Femur (tissue), 1 donor: ENCODE results near the gene SERTAD1.
A peak's percentile ranks its signal among the peaks of the same experiment; 100 is the strongest.
"Not testable (repeated sequence)": the region's sequence is repeated elsewhere in the genome, so short reads cannot be mapped to it uniquely, and the experiment has no call there.

Experiments used
- DNase-seq: peaks from one replicate; pipeline ENCODE4 v3.0.0-alpha.2; 2017

Gene SERTAD1, protein sequence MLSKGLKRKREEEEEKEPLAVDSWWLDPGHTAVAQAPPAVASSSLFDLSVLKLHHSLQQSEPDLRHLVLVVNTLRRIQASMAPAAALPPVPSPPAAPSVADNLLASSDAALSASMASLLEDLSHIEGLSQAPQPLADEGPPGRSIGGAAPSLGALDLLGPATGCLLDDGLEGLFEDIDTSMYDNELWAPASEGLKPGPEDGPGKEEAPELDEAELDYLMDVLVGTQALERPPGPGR

DNA sequence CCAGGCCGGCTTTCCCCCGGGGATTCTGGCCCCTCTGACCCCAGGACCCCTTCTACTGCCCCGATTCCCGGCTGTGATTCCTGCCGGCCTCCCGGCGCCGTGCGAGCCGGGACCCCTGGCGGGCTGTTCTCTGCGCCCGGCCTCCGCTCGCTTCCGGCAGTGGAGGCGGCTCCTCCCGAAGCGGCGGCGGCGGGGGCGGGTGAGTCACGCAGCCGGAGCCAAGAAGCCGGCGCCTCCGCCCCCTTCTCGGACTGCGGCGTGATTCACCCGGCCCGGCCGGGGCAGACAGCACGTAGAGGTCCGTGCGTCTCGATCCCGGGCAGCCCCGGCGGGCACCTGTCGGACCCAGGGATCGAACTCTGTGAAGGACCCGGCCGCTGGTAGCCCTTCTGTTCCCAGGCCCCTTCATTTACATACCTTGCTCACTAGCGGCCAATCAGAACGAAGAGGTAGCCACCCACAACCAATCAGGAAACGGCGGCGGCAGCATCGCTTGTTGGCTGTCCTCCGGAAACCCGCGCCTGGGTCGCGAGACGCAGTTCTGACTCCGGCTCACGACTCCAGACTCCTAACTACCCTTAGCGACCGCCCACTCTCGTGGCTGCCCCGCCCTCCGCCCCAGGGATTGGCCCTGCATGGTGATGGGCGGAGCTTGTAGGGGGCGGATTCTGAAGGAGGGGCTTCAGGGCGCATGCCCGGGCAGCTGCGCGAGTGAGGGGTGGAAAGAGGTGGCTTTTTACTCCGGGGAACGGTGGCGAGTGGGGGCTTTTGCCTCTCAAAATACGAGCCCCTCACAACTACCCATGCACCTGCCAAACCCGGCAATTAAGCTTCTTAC is at the start of gene SERTAD1:
TSS of gene SERTAD1 (minus strand) at position 543 of the 838 bp plus-strand sequence. CDS start 2,446 bp downstream, outside the sequence.
- DNase-seq = peak; percentile 100

DNA sequence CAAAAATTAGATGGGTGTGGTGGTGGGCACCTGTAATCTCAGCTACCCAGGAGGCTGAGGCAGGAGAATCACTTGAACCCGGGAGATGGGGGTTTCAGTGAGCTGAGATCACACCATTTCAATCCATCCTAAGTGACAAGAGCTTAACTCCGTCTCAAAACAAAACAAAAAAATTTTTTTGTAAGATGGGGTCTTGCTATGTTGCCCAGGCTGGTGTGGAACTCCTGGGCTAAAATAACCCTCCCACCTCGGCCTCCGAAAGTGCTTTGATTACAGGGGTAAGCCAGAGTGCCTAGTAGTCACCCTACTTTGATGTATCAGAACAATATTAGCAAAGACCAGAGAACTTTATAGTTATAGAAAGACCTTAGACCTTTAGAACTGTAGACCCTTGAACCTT is 48.9 kb upstream of the SERTAD1 start:
- DNase-seq = no peak

DNA sequence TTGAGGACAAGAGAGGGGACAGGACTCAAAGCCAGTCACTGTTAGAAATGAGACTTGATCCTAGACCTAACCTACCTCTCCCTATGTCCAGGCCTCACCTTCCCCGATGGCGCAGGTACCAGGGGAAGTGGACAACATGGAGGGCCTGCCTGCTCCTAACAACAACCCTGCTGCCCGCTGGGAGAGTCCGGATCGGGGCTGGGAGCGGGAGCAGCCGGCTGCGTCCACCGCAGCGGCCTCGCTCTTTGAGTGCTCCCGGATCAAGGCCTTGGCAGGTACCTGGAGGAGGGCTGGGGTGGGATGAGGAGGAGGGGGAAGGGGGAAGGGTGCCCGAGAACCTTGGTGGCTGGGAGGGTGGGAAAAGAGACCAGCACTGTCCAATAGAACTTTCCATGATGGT is 46.7 kb upstream of the SERTAD1 start:
- no peak for DNase-seq

DNA sequence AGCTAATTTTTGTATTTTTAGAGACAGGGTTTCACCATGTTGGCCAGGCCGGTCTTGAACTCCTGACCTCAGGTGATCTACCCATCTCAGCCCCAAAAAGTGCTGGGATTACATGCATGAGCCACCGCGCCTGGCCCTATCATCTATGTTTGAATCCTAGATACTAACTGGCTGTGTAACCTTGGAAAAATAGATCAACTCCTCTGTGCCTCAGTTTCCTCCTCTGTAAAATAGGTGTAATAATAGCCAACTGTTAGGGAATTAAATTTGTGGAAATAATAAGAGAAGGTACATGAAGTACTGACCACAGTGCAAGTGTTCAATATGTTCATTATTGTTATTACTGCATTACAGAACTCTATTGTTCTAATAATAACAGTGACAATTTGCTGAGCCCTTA is 45.3 kb upstream of the SERTAD1 start:
- no peak for DNase-seq

DNA sequence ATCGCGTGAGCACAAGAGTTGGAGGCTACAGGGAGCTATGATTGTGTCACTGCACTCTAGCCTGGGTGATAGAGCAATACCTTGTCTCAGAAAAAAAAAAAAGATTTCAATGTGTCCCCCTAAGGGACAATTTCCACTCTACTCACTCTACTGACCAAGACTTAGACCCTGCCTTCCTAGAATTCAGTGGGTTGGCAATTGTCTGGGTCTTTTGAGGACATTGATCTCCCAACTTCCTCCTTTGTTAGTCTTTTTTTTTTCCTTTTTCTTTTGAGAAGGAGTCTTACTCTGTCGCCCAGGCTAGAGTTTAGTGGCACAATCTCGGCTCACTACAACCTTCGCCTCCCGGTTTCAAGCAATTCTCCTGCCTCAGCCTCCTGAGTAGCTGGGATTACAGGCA is 43.2 kb upstream of the SERTAD1 start:
- no peak for DNase-seq

DNA sequence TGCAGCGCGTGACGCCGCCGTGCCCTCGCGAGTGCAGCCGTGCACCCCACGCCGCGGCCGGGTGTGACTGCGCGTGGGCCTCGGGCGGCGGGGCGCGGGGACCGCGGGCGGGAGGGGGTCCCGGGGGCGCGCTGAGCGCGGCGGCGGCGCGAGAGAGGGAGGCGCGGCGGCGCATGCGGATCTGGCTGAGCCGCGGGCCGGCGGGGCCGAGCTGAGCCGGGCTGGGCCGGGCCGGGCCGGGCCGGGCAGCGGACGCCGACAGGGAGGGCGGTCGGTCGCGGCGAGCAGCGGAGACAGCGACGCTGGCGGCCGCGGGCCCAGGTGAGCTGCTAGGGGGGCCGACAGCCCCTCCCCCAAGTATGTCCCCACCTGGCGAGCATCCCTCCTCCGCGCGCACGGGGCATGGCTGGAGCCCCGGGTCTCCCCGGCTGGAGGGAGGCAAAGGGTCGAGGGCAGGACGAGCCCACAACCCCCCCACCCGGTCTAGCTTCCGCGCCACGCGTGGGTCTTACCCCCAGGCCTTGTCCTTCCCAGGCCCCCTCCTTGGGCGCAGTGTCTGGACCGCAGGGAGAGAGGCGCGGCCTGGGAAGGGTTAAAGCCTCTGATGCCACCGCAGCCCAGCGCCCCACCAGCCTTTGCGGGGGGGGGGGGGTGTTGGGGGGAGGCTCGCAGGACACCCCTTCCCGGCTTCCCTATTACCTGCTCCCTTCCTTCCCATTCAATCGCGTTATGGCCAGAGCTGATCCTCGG is 41.4 kb upstream of the SERTAD1 start, which contains the start of gene SPTBN4:
TSS of gene SPTBN4 (plus strand) at position 17 of the 750 bp plus-strand sequence. CDS start 5,621 bp downstream, outside the sequence.
- DNase-seq = peak; percentile 41

DNA sequence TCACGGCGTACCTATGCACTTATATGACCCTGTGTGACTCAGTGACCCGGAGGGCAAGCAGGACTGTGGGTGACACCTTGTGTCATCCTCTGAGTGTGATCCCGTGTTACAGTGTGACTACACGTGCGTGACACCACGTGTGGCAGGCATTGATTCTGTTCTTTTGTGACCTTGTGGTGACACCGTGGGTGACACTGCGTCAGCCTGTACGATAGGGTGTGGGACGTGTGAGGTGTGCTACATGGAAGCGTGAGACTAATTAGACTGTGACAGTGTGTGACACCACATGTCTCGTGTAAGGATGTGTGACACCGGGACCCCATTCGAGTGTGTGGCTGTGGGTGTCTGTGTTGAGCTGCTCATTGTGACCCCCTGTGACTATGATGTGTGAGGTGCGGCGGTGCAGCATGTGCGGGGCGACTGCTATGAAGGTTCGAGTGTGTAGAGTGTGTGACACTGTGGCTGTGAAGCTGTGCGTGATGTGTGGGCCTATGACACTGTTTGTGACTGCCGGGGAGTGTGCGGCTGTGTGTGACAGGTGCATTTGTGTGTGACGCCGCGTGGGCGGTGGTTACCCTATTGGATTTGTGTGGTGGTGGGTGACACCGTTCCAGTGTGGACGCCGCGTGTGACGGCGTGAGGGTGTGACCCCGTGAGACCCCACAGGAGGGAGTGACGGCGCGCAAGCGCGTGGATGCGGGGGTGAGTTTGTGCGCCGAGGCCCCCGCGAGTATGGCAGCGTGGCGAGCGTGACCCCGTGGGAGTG is 40.6 kb upstream of the SERTAD1 start:
- peak; percentile 45 for DNase-seq

DNA sequence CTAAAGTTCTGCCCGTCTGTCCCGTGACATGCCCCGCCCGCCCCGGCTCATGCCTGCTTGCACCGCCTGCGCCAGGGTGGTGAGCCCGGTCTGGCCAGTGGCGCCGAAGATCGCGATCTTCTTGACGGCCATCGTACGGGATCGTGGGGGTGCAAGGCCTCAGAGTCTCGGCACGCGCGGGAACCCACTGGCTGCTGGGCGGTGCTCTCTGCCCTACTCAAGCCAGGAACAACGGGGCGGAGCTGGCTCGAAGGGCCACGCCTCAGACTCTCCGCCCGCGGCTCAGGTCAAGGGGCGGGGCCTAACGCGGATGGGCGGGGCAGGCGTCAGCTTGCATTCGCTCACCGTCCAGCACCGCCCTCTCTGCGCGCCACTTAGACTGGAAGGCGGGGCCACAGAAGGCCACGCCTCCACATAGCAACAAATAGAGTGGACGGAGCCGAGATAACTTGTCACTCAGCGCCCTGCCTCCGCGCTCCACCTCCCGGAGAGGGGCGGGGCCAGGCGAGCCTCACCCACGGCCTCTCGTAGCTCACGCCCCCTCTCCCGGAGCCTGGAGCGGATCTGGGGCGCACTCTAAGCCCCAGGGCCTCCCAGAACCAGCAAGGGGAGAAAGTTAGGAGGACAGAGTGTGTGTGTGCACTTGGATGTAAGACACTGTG is 39.9 kb upstream of the SERTAD1 start, which contains the start of gene BLVRB:
TSS of gene BLVRB (minus strand) at position 189 of the 662 bp plus-strand sequence. CDS start at position 132, 57 bp downstream.
- peak; percentile 99 for DNase-seq

DNA sequence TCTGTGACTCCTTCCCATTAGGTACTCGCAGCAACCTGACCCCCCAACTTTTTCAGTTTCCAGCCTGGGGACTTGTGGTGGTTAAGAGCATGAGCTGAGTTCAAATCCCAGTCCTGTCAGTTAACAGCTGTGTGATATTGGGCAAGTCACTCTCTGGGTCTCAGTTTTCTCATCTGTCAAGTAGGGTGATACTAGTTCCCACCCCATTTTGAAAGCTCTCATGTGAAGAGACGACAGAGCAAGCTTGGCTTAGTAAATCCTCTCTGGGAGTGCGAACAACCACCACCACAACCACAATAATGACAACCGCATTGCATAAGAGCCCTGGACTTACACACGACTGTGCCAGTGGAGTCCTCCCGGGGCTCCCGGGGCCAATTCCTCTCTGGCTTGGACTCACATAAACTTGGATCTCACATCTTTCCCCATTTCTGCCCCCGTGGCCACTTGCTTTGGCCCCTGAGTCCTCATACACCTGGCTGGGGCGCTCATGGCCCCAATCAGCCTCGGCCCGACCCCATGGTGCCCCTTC is 39.3 kb upstream of the SERTAD1 start:
- no peak for DNase-seq

DNA sequence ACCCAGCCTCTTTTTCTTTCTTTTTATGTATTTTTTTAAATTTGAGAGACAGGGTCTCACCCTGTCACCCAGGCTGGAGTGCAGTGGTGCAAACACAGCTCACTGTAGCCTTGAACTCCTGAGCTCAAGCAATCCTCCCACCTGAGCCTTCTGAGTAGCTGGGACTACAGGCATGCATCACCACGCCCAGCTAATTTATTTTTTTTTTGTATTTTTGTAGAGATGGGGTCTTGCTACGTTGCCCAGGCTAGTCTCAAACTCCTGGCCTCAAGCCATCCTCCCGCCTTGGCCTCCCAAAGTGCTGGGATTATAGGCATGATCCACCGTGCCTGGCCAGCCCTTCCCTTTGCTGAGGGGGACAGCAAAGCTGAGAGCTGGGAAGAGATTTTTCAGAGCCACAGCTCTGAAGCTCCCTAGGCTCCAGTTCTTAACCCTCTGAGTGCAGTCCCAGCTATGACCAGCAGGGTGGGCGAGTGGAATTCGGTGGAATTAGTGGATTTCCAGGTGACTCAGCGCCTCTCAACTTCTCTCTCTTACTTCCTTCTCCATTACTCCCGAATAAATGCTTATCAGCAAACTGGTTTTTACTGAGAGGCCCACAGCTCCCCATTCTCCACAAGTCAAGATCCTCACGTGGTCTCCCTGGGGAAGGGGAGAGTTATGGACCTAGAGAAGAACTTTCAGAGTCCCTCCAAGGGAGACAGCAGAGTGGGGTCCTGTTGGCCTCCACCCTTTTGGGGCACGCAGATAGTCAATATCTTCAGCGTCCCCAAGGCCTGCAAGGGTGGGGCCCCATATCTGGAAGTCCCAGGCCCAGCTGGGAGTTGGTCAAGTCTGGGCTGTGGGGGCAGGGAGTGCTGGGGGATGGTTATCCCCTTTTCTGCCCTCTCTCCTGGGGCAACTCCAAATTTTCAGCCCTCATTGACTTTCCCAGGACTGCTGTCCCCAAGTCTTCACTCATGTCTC is 38.5 kb upstream of the SERTAD1 start:
- DNase-seq = peak; percentile 82

DNA sequence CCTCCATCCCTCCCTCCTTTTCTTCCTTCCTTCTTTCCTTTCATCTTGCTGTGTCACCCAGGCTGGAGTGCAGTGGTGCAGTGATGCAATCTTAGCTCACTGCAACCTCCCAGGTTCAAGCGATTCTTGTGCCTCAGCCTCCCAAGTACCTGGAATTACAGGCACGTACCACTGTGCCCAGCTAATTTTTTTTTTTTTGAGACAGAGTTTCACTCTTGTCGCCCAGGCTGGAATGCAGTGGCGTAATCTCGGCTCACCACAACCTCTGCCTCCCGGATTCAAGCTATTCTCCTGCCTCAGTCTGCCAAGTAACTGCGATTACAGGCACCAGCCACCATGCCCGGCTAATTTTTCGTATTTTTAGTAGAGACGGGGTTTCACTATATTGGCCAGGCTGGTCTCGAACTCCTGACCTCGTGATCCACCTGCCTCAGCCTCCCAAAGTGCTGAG is 37.8 kb upstream of the SERTAD1 start:
- DNase-seq = not testable (repeated sequence)

DNA sequence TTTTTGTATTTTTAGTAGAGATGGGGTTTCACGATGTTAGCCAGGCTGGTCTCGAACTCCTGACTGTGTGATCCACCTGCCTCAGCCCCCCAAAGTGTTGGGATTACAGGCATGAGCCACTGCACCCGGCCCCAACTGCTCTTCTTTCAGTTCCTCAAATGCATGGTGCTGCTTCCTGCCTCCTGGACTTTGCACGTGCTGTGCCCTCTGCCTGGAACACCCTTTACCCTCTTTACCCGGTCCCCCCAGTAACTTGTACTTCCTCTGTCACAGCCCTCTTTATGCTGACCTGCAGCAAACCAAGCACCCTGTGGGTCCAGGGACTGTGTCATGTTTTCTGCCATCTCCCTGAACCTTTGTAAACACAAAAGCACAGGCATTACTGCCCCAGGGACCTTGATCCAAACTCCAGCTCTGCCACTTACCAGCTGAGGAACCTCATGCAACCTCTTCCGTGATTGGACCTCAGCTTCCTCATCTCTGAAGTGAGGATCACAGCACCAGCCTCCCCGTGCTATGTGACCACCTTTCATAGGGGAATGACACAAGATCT is 36.0 kb upstream of the SERTAD1 start:
- no peak for DNase-seq

DNA sequence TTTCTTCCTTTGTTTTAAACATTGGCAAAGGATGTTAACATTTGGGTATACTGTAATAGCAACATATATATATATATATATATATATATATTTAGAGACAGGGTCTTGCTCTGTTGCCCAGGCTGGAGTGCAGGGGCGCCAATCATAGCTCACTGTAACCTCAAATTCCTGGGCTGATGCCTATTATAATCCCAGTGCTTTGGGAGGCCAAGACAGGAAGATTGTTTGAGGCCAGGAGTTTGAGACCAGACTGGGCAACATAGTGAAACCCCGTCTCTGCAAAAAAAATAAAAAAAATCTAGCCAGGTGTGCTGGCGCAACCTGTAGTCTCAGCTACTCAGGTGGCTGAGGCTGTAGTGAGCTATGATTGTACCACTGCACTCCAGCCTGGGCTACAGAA is 34.4 kb upstream of the SERTAD1 start:
- DNase-seq = no peak

DNA sequence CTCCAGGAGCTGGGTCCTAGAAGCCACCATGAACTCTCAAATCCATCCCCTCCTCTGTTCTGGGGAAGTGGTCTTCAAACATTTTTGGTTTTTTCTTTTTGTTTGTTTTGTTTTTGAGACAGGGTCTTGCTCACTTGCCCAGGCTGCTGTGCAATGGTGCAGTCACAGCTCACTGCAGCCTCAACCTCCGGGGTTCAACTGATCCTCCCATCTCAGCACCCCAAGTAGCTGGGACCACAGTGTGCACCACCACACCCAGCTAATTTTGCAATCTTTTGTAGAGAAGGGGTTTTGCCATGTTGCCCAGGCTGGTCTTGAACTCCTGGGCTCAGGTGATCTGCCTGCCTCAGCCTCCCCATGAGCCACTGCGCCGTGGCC is 32.8 kb upstream of the SERTAD1 start:
- DNase-seq = no peak

DNA sequence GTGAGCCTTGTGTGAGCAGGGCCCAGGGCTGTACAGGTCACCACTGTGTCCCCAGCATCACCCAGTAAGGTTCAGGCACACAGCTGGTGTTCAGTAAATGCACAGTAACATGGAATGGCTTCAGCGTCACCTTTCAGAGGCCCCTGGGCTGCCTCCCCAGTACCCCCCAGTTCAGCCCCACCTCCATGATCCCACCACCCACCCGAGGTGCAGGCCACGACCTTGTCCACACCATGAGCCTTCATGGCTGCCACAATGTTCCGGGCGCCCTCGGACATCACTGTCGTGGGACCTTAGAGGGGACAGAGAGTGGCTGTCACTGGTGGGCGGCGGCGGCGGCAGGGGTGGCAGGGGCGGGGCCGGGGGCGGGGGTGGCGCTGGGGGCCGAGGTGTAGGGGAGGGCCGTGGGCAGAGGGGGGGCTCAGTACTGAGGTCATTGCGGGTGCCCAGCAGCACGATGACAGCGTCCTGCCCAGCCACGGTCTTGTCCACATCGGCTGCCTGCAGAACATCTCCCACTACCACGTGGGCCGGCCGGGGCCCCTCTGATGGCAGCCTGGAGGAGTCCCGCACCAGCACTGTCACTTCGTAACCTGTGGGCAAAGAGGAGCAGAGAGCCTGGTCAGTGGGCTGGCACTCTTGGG is 32.3 kb upstream of the SERTAD1 start:
- DNase-seq = no peak

DNA sequence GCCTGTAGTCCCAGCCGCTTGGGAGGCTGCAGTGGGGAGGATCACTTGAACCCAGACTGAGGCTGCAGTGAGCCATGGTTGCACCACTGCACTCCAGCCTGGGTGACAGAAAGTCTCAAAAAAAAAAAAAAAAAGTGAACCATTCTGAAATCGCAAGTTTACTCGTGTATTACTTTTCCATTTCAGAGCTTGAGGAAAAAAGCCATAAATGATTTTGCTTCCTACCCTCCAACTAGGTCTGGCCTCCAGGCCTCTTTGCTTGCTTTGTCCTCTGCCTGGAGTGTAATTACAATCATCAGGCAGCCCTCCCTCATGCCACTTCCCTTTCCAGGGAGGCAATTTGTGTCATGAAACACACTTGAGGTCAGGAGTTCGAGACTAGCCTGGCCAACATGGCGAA is 31.3 kb upstream of the SERTAD1 start:
- no peak for DNase-seq

DNA sequence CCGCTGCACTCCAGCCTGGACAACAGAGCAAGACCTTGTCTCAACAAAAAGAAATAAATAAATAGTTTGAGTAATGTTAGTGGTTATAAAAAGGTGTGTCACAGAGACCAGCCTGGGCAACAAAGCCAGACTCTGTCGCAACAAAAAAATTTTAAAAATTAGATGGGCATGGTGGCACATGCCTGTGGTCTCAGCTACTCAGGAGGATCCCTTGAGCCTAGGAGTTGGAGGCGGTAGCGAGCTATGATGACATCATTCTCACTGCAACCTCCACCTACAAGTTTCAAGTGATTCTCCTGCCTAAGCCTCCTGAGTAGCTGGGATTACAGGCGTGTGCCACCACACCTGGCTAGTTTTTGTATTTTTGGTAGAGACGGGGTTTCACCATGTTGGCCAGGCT is 28.2 kb upstream of the SERTAD1 start:
- not testable (repeated sequence) for DNase-seq

DNA sequence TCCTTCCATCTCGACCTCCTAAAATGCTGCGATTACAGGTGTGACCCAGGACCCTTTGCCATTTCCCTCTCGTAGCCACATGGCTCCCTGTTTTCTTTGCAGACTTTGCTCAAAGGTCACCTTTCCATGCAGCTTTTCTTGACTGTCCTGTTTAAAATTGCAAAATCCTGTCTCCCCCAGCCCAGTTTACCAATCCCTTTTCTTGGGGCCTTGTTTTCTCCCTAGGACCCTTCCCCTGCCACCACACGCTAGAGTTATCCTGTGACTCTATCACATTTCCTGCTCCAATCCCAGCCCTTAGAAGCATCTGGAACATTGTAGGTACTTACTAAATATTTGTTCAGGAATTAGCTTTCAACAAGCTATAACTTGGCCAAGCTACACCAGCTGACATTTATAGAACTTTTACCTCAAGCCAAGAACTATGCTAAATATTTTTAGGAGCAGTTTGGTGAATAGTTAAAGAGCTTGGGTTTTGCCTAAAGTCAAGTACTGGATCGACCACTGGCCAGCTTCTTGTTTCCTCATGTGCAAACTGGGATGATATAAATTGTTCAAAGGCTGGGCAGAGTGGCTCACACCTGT is 27.5 kb upstream of the SERTAD1 start:
- no peak for DNase-seq

DNA sequence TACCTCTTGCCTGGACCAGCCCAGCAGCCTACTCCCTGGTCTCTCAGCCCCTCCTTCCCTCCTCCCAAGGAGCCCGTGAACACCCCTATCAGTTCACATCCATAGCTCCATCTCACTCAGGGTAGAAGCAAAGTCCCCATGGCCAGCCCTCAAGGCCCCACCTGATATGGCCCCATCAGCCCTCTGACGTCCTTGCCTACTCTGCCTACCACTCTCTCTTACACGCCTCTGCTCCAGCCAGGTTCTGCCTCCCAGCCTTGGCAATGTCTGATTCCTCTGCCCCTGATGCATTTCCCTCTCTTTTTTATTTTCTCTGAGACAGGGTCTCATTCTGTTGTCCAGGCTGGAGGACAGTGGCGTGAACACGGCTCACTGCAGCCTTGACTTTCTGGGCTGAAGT is 26.2 kb upstream of the SERTAD1 start:
- DNase-seq = no peak
